Dendritic cell treated with granulocyte-macrophage colony-stimulating factor and Interleukin-4, amounts not matched to agents 40 ng/mL and 50 ng/mL, for 4 days (primary cell): ENCODE measurements around the gene GALNT17.
"Not testable (repeated sequence)": the region's sequence is repeated elsewhere in the genome, so short reads cannot be mapped to it uniquely, and the experiment has no call there.

Source experiments
- H3K27ac Mint-ChIP-seq: one replicate; pipeline ENCODE4 v1.8.0; 2022; ENCODE audit warnings: mild to moderate bottlenecking, mixed read lengths
- H3K27me3 Mint-ChIP-seq: one replicate; pipeline ENCODE4 v1.8.0; 2022; ENCODE audit warnings: mild to moderate bottlenecking, mixed read lengths
- H3K36me3 Mint-ChIP-seq: one replicate; pipeline ENCODE4 v1.8.0; 2022; ENCODE audit warnings: low read depth, mixed read lengths
- H3K4me1 Mint-ChIP-seq: one replicate; pipeline ENCODE4 v1.8.0; 2022; ENCODE audit warnings: low read depth, mixed read lengths
- H3K4me3 Mint-ChIP-seq: one replicate; pipeline ENCODE4 v1.8.0; 2022; ENCODE audit warnings: mild to moderate bottlenecking, moderate library complexity, mixed read lengths
- H3K9me3 Mint-ChIP-seq: one replicate; pipeline ENCODE4 v1.8.0; 2022; ENCODE audit warnings: mixed read lengths
- intact Hi-C: fragments of 100-400 bp; cut with micrococcal nuclease; formaldehyde crosslinking; loops from one replicate; pipeline ENCODE4 v1.15.0; 2022

GALNT17 gene

GRCh38 chr7:71633551-71634008 is 501.6 kb downstream of the GALNT17 start:
- Mint-ChIP-seq H3K27me3 (no peaks in the 10 kb centered on the region), H3K36me3 (no peaks in the 10 kb centered on the region), H3K27ac (no peak overlapping the region), H3K4me3 (no peak overlapping the region), H3K4me1 (no peaks in the 10 kb centered on the region), H3K9me3 (no peaks in the 10 kb centered on the region)
- intact Hi-C loops: no loop called here

- not testable (repeated sequence) for H3K4me3 Mint-ChIP-seq, H3K4me1 Mint-ChIP-seq, H3K9me3 Mint-ChIP-seq
Observed at GRCh38 chr7:71635849-71636248, 503.9 kb downstream of the GALNT17 start.

GRCh38 chr7:71636329-71636728 is 504.4 kb downstream of the GALNT17 start:
- intact Hi-C loops: no loop called here
- Mint-ChIP-seq H3K9me3 (no peaks in the 10 kb centered on the region), H3K36me3 (no peaks in the 10 kb centered on the region)

More at GRCh38 chr7:71635849-71636248, 503.9 kb downstream of the GALNT17 start:
- H3K27me3 Mint-ChIP-seq, intact Hi-C loops, H3K27ac Mint-ChIP-seq, H3K36me3 Mint-ChIP-seq: not testable (repeated sequence)

GRCh38 chr7:71637578-71637977 is 505.6 kb downstream of the GALNT17 start:
- Mint-ChIP-seq H3K36me3 (no peaks in the 10 kb centered on the region), H3K4me1 (no peaks in the 10 kb centered on the region), H3K27ac (no peak overlapping the region), H3K27me3 (no peaks in the 10 kb centered on the region), H3K9me3 (no peaks in the 10 kb centered on the region), H3K4me3 (no peak overlapping the region)
- intact Hi-C loops: no loop called here

More at GRCh38 chr7:71636329-71636728, 504.4 kb downstream of the GALNT17 start:
- Mint-ChIP-seq H3K27ac (no peak overlapping the region), H3K4me3 (no peak overlapping the region), H3K4me1 (no peaks in the 10 kb centered on the region), H3K27me3 (no peaks in the 10 kb centered on the region)

- Mint-ChIP-seq H3K4me1 (no peaks in the 10 kb centered on the region), H3K36me3 (no peaks in the 10 kb centered on the region), H3K27me3 (no peaks in the 10 kb centered on the region), H3K4me3 (no peak overlapping the region), H3K27ac (no peak overlapping the region), H3K9me3 (no peaks in the 10 kb centered on the region)
- intact Hi-C loops: no loop called here
Observed at GRCh38 chr7:71638108-71638507, 506.2 kb downstream of the GALNT17 start.

- intact Hi-C loops: no loop called here
- Mint-ChIP-seq H3K27me3 (no peaks in the 10 kb centered on the region), H3K36me3 (no peaks in the 10 kb centered on the region), H3K4me3 (no peak overlapping the region), H3K27ac (no peak overlapping the region), H3K9me3 (peaks cover 9% of the 10 kb centered on the region), H3K4me1 (no peaks in the 10 kb centered on the region)
Observed at GRCh38 chr7:71639382-71640085, 507.6 kb downstream of the GALNT17 start.

GRCh38 chr7:71643031-71643430 is 511.1 kb downstream of the GALNT17 start:
- H3K36me3 Mint-ChIP-seq: not testable (repeated sequence)

GRCh38 chr7:71645836-71646235 is 513.9 kb downstream of the GALNT17 start:
- Mint-ChIP-seq H3K27ac (no peak overlapping the region), H3K36me3 (no peaks in the 10 kb centered on the region), H3K4me1 (no peaks in the 10 kb centered on the region), H3K9me3 (peaks cover 55% of the 10 kb centered on the region), H3K4me3 (no peak overlapping the region), H3K27me3 (no peaks in the 10 kb centered on the region)
- intact Hi-C loops: no loop called here

More at GRCh38 chr7:71643031-71643430, 511.1 kb downstream of the GALNT17 start:
- H3K27me3 Mint-ChIP-seq, H3K27ac Mint-ChIP-seq, H3K4me1 Mint-ChIP-seq, H3K4me3 Mint-ChIP-seq, intact Hi-C loops: not testable (repeated sequence)
- peaks cover 36% of the 10 kb centered on the region for H3K9me3 Mint-ChIP-seq

- Mint-ChIP-seq H3K27ac (no peak overlapping the region), H3K9me3 (peaks cover 48% of the 10 kb centered on the region), H3K27me3 (no peaks in the 10 kb centered on the region), H3K36me3 (no peaks in the 10 kb centered on the region), H3K4me1 (no peaks in the 10 kb centered on the region), H3K4me3 (no peak overlapping the region)
- intact Hi-C loops: no loop called here
Observed at GRCh38 chr7:71649812-71650211, 517.9 kb downstream of the GALNT17 start.

GRCh38 chr7:71650653-71651337 is 518.9 kb downstream of the GALNT17 start:
- Mint-ChIP-seq H3K9me3 (peaks cover 38% of the 10 kb centered on the region), H3K4me3 (no peak overlapping the region), H3K4me1 (no peaks in the 10 kb centered on the region), H3K27ac (no peak overlapping the region), H3K36me3 (no peaks in the 10 kb centered on the region), H3K27me3 (no peaks in the 10 kb centered on the region)
- intact Hi-C loops: no loop called here

- no peak overlapping the region for H3K27ac Mint-ChIP-seq
- H3K4me1 Mint-ChIP-seq: no peaks in the 10 kb centered on the region
- H3K27me3 Mint-ChIP-seq: no peaks in the 10 kb centered on the region
- no peak overlapping the region for H3K4me3 Mint-ChIP-seq
- no peaks in the 10 kb centered on the region for H3K36me3 Mint-ChIP-seq
- H3K9me3 Mint-ChIP-seq: peaks cover 29% of the 10 kb centered on the region
- intact Hi-C loops: no loop called here
Observed at GRCh38 chr7:71652510-71652909, 520.6 kb downstream of the GALNT17 start.

- H3K27ac Mint-ChIP-seq: no peak overlapping the region
Observed at GRCh38 chr7:71657386-71657785, 525.4 kb downstream of the GALNT17 start.

GRCh38 chr7:71659622-71660021 is 527.7 kb downstream of the GALNT17 start:
- intact Hi-C loops: no loop called here
- Mint-ChIP-seq H3K4me3 (no peak overlapping the region), H3K27me3 (no peaks in the 10 kb centered on the region), H3K36me3 (no peaks in the 10 kb centered on the region), H3K4me1 (no peaks in the 10 kb centered on the region), H3K27ac (no peak overlapping the region), H3K9me3 (peaks cover 25% of the 10 kb centered on the region)

More at GRCh38 chr7:71657386-71657785, 525.4 kb downstream of the GALNT17 start:
- Mint-ChIP-seq H3K9me3 (peaks cover 15% of the 10 kb centered on the region), H3K27me3 (no peaks in the 10 kb centered on the region), H3K4me1 (no peaks in the 10 kb centered on the region), H3K4me3 (no peak overlapping the region), H3K36me3 (no peaks in the 10 kb centered on the region)
- intact Hi-C loops: no loop called here

- no peaks in the 10 kb centered on the region for H3K36me3 Mint-ChIP-seq
- no peaks in the 10 kb centered on the region for H3K4me1 Mint-ChIP-seq
- no peak overlapping the region for H3K27ac Mint-ChIP-seq
- H3K4me3 Mint-ChIP-seq: no peak overlapping the region
- no peaks in the 10 kb centered on the region for H3K27me3 Mint-ChIP-seq
- H3K9me3 Mint-ChIP-seq: peaks cover 34% of the 10 kb centered on the region
- intact Hi-C loops: no loop called here
Observed at GRCh38 chr7:71661671-71662224, 529.8 kb downstream of the GALNT17 start.
